ENCODE results near the gene EEF2.
"Not testable (repeated sequence)": the region's sequence is repeated elsewhere in the genome, so short reads cannot be mapped to it uniquely, and the experiment has no call there.

The EEF2 gene

DNA sequence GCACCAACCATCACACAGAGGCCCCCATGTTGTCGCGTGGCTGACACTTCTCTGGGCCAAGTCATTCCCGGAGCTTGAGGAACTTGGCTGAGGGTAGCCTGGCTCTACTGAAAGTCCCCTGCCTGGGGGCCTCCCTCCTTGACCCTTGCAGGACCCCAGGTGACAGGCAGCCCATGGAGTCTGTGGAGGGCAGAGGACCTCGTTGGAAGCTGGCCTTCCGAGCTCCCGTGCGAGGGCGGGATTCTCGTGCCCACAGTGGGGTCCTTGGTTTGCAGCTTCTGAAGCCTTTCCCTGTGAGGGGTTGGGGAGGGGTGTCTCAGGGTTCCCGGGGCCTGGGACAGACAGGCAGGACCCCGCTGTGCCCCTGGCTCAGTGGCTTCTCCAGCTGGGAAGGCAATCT lies 36.0 kb downstream of the EEF2 start:
- DNase-seq = no peak

DNA sequence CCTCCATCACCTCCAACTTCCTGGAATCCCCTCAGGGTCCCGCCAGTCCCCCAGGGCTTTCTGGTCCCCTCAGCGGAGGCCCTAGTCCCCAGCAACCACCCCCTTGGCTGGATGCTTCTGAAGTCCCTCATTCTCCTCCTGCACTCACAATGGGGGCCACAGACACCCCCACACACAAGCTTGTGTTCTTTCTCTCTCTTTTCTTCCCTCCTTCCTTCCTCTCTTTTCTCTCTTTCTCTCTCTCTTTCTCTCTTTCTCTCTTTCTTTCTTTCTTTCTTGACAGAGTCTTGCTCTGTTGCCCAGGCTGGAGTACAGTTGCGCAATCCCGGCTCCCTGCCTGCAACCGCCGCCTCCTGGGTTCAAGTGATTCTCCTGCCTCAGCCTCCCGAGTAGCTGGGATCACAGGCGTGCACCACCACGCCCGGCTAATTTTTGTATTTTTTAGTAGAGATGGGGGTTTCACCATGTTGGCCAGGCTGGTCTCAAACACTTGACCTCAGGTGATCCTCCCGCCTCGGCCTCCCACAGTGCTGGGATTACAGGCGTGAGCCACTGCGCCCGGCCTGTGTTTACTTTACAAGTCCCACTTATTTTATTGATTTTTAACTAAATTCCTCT lies 37.8 kb downstream of the EEF2 start:
- DNase-seq = not testable (repeated sequence)

DNA sequence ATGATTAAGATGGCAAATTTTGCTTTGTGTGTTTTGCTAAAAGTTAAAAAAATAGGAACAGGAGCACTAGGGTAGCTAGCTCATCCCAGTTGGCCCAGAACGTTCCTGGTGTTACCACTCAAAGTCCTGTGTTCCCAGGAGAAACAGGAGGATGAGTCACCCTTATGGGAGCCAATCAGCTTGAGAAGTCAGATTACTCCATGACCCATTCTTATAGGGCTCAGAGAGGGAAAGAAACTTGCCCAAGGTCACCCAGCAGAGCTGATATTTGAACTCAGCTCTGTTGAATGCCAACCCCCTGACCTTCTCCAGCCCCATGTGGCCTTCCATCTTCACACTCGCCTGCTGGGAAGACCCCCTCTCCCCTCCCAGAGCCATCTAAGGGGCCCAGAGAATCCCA lies 39.4 kb downstream of the EEF2 start:
- DNase-seq = no peak

DNA sequence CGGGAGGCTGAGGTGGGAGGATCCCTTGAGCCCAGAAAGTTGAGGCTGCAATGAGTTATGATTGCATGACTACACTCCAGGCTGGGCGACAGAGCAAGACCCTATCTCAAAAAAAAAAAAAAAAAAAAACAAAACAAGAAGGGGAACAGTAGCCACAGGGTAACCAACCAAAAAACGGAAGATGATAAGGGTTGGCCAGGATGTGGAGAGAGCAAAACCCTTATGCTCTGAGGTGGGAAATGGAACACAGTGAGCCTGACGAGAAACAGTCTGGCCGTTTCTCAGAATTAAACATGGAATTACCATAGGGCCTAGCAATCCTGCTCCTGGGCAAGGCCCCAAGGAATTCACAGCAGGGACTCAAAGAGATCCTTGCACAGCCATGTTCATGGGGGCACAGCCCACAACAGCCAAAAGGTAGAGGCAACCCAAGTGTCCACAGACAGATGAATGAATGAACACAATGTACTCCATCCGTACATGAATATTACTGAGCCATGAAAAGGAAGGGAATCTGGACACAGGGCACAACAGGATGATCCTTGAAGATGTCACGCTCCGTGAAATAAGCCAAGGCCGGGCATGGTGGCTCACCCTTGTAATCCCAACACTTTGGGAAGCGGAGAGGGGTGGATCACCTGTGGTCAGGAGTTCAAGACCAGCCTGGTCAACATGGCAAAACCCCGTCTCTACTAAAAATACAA lies 41.1 kb downstream of the EEF2 start:
- DNase-seq = no peak

DNA sequence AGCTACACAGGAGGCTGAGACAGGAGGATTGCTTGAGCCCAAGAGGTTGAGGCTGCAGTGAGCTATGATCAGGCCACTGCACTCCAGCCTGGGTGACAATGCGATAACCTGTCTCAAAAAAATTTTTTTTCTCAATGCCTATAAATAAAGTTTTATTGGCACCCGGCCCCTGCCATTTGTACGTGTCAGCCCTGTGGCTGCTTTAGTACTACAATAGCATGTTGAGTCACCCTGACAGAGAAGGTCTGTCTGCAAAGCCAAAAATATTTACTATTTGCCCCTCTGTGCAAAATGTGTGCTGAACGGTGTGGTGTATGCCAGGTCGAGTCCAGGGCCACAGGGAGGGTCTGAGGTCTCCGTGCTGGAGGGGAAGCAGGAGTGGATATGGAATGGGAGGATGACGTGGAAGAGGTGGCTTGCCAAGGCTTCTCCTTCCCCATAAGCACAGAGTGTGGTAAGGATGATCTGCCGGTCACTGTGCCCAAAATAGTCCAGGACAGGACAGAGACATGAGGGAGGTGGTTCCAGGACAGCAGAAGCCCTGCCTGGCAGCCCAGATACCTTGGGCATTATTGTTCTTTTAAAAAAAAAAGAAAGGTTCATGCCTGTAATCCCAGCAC lies 42.4 kb downstream of the EEF2 start:
- no peak for DNase-seq

DNA sequence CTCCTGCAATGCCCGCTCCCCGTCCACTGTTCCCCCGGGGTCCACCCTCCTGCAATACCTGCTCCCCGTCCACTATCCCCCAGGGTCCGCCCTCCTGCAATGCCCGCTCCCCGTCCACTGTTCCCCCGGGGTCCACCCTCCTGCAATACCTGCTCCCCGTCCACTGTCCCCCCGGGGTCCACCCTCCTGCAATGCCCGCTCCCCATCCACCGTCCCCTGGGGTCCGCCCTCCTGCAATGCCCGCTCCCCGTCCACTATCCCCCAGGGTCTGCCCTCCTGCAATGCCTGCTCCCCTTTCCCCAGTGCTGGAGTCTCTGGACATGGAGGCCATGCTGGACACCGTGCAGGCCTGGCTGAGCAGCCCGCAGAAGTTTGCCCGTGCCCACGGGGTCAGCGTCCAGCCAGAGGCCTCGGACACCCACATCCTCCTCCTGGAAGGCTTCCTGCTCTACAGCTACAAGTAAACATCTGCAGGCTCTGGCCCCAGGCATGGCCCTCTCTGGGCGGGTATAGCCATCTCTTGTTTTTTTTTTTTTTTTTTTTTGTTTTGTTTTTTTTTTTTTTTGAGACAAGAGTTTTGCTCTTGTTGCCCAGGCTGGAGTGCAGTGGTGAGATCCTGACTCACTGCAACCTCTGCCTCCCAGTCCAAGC lies 46.8 kb downstream of the EEF2 start:
- DNase-seq = not testable (repeated sequence)

DNA sequence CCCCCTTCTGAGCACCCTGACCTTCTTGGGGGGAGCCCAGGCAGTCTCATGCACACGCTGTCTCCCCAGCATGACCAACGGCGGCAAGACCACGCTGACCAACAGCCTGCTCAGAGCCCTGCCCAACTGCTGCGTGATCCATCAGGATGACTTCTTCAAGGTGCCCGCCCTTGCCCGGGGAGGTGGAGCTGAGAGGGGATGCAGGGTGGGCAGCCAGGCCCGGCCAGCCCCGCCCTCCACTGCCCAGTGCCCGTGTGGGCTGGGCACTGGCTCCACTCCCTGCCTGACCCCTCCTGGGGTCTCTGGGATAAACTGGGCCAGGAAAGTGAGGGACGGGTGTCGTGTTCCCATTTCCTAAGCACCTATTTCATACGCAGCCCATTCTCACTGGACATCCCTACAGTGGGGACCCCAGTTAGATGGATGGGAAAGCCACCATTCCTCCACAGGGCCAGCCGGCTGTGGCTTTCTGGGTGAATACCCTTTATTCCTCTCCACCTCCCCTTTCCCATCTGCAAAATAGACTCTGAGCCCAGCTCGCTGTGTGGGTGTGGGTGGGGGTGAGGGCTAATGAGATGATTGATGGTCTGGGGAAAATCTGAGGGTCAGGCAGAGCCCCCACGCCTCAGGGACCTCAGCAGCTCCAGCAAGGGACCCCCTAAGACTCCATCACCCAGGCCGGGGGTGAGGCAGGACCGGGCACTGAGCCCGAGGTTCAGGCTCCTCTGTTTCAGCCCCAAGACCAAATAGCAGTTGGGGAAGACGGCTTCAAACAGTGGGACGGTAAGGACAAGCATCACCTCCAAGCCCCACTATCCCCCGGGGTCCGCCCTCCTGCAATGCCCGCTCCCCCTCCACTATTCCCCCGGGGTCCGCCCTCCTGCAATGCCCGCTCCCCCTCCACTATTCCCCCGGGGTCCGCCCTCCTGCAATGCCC lies 48.5 kb downstream of the EEF2 start:
- DNase-seq = no peak

DNA sequence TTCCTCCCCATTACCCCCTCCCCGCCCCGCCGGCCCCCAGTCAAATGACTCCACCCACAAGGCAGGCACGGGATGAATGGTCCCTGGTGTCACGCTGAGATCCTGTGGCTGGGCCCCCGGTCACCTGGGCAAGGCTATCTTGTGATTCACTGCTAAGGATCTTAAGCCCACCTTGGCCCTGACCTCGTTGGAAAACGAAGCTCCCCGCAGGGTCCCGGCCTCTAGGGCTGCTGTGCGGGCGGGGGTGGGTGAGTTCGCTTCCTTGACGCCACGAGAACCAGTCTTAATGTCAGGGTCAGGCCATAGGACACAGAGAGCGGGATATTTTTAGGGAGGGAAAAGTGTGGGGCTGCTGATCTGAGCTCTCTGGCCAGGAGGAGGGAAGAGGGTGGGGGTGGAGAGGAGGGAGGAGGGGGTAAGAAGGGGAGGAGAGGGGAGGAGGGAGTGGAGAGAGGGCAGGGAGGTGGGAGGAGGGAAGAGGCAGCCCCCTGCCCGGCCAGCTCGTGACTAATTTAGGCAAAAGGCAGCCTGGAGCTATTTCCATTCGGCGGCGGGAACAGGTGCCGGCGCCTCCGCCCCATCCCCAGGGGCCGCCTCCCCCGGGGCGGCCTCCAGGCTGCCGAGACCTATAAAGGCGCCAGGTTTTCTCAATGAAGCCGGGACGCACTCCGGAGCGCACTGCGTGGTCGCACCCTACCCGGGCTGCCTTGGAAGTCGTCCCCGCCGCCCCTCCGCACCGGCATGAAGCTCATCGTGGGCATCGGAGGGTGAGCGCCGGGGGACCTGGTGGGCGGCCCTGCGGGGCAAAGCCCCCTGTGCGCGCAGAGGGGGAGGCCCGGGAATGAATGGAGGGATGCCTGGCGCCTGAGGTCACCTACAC lies 52.1 kb downstream of the EEF2 start, which contains the start of gene NMRK2:
Gene NMRK2, plus strand, starts transcription at position 139 of the 880 bp plus-strand sequence. Its CDS starts 603 bp downstream, at position 742.
- DNase-seq = no peak

DNA sequence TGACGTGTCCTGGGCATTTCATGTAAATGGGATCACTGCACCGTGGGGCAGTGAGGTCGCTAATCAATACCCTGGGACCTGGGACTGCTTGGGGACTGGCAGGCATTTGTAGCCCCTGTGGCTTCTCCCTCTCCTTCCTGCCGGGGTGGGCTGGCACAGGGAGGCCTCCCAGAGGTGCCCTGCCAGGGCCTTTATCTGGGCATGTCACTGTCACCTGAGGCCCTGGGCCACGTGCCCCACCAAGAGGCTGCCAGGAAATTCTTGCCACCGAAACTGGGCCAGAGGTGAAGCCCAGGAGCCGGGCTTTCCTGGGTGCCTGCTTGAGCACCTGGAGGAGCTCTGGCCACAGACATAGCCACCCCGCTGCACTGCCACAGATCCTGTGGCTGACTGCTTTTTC lies 54.2 kb downstream of the EEF2 start:
- no peak for DNase-seq
